GM19452 (cell line): ENCODE results near the gene FBXO27.
"Not testable (repeated sequence)": the region's sequence is repeated elsewhere in the genome, so short reads cannot be mapped to it uniquely, and the experiment has no call there.

Experiments used
- ATAC-seq: cut with Tn5 transposase; IDR thresholded peaks from one replicate; pipeline ENCODE4 v1.9.1; 2021; ENCODE audit not compliant: unreplicated experiment

The FBXO27 gene

GRCh38 chr19:39045506-39045905 lies 13.2 kb upstream of the FBXO27 start:
- ATAC-seq, result no peak

DNA sequence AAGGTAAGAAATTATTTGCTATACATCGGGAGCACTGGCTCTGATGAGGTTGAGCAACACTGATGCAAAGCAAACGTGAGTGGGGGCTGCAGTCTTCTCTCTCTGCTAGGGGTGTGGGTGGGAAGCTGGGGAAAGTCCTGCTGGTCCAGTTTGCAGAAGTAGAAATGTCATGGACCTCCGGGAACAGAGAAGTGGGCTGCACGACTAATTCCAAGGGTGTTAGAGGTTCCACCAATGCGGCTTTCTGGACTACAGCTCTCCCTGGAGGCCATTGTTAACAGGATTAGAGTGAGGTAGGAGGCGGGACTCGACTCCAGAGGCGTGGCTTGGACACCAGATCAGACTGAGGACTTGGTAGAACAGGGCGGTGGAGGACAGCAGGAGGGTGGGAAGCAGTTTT lies 5.7 kb upstream of the FBXO27 start:
- ATAC-seq, result no peak

DNA sequence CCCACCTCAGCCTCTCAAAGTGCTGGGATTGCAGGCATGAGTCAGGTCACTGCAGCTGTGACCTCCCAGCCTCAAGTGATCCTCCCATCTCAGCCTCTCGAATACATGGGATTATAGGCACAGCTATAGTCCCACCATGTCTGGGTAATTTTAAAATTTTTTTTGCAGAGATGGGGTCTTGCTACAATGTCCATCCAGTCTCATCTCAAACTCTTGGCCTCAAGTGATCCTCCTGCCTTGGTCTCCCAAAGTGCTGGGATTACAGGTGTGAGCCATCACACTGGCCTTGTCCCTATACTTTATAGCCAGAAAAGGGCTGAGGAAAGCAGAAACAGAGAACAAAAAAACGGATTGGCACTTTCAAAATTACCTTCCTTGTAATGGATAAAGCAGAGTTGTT lies 4.8 kb upstream of the FBXO27 start:
- no peak for ATAC-seq

DNA sequence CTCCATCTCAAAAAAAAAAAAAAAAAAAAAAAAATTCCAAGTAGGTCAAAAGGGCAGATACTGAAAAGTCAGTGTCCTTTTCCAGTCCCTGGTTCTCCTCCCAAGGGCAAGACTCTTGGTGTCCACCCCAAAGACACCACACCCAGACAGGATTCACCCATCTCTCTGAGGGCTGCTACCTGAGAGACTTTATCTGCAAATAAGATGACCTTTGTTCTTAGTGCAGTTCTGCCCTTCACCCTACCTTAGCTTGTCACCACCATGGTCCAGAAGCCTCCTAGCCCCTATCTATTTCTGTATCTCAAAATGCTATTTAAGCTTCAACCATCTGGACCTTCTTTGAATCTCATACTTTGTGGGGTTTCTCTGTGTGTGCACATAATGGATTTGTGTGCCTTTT lies 4.2 kb upstream of the FBXO27 start:
- no peak for ATAC-seq

DNA sequence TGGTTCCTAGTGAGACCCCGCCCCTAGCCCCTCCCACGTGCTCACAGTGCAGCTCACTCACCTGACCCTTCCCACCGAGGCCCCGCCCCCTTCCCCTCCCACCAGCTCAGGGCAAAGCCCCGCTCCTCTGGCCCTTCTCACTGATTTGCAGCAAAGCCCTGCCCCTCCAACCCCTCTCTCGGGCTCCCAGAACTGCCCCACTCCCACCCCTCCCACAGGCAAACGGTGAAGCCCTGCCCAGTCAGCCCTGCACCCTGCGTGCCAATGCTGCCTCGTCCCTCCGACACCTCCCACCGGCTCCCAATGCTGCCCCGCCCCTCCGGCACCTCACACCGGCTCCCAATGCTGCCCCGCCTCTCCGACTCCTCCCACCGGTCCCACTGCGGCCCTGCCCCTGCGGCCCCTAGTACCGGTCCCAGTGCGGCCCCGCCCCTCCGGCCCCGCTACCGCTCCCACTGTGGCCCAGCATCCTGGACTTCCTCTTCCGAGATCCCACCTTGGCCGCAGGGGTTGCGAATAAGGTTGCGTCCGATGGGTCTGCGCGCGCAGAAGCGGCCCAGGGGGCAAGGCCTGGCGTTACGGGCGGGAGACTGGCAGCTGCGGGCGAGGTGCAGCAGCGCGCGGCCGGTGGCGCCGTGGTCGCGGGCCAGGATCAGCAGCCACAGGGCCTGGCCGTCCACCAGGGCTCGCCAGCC lies 834 bp downstream of the FBXO27 start:
- no peak for ATAC-seq

GRCh38 chr19:39030854-39031367 lies 1.4 kb downstream of the FBXO27 start:
- no peak for ATAC-seq

DNA sequence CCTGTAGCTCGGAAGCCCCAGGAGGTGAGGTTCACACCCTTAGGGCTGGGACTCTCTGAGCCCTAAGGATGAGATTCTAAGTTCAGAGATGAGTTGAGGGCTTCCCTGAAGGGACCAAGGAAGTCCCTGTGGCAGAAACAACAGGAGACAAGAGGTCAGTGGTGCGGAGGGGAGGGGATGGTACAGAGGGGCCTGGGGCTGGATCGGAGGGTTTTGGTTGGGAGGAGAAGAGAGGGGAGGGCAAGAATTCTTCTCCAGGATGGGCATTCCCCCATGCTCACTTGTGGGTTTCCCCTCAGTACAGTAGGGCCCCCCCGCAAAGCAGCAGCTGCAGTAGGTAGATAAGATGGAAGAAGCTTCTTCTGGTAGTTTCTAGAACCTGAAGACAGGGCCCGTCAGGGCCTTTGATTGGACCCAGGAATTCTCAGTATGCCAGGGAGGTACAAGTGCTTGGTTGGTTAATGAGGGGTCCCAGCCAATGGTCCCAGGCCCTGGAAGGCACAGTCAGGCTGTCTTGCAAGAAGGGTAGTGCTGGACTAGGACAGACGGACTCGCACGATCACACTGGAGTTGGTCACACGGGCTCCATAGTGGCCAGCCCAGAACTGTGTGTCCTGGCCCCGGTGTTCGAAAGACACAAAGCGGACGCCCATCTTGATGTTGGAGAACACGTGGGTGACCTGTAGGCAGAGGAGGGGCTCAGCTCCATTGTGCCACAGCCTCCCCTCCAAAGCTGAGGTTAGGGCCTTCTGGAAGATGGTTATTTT lies 7.3 kb downstream of the FBXO27 start:
- no peak for ATAC-seq

- no peak for ATAC-seq
Measured at GRCh38 chr19:39021063-39021462, 11.3 kb downstream of the FBXO27 start.

DNA sequence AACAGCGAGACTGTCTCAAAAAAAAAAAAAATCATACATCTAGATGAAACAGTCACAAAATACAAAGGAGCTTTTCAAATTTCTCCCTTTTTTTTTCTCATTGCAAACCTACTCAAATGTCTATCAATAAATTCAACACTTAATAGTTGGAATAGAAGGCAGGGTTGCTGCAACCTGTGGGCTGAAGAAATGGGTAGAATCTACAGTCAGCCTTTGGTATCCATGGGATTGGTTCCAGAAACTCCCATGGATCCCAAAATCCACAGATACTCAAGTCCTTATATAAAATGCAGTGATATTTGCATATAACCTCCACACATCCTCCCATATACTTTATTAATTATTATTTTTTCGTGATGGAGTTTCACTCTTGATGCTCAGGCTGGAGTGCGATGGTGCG lies 14.7 kb downstream of the FBXO27 start:
- ATAC-seq, result no peak

GRCh38 chr19:39017026-39017425 lies 15.3 kb downstream of the FBXO27 start:
- no peak for ATAC-seq

DNA sequence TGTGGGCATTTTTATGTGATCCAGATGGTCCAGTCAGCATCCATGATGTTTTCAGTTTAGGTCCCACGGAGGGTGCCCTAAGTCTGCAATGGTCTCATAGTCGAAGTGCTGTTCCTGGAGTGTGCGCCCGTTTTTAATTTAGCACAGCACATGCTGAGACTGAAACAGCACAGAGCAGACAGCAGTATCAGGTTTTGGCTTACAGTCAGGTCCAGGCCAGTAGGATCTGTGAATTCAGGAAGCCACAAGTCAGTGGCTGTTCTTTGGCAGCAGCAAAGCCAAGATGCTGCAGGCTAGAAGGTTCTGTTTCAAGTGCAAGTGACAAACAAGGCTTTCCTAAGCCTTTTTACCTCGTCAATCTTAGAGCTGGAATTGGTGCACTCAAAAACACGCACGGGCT lies 18.3 kb downstream of the FBXO27 start:
- ATAC-seq, result no peak

DNA sequence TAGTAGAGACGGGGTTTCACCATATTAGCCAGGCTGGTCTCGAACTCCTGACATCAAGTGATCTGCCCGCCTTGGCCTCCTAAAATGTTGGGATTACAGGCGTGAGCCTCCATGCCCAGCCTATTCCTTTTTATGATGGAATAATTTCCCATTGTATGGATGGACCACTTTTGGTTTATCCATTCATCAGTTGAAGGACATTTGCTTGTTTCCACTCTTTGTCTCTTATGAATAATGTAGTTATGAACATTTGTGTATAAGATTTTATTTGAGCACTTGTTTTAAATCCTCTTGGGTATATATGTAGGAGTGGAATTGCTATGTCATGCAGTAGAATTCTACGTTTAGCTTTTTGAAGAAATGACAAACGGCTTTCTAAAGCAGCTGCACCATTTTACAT lies 23.3 kb downstream of the FBXO27 start:
- ATAC-seq, result no peak

- no peak for ATAC-seq
Measured at GRCh38 chr19:39008137-39008536, 24.2 kb downstream of the FBXO27 start.

GRCh38 chr19:39007096-39007495 lies 25.3 kb downstream of the FBXO27 start:
- ATAC-seq, result no peak

DNA sequence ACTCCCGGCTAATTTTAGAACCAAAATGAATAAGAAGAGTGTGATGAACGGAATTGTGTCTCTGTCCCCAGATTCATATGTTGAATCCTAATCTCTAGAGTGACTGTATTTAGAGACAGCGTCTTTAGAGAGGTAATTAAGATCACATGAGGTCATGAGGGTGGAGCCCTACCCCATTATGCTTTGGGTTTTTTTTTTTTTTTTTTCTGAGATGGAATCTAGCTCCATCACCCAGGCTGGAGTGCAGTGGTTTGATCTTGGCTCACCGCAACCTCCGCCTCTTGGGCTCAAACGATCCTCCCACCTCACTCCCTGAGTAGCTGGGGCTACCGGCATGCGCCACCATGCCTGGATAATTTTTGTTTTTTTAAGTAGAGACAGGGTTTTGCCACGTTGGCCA lies 27.9 kb downstream of the FBXO27 start:
- ATAC-seq, result no peak

- no peak for ATAC-seq
Measured at GRCh38 chr19:39003796-39004195, 28.6 kb downstream of the FBXO27 start.

GRCh38 chr19:39003188-39003587 lies 29.2 kb downstream of the FBXO27 start:
- ATAC-seq, result no peak

- no peak for ATAC-seq
Measured at GRCh38 chr19:39001041-39001440, 31.3 kb downstream of the FBXO27 start.

- ATAC-seq, result not testable (repeated sequence)
Measured at GRCh38 chr19:38997576-38997975, 34.8 kb downstream of the FBXO27 start.

DNA sequence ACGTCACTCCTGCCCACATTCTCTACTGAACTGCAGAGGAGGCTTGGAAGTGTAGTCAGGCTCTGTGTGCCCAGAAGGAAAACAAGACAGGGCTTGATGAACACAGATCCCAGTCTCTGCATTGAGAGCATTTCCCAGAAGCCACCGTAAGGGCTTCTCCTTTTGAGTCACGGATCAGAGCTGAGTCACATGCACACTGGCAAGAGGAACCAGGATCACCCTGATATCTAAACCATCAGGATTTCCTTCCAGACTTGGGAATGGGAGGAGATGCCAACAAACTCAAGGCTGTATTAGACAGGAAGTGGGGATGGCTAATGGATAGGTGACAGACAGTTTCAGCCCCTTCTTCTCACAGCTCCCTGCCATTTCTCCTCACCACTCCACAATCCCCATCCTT lies 39.1 kb downstream of the FBXO27 start:
- ATAC-seq, result no peak

DNA sequence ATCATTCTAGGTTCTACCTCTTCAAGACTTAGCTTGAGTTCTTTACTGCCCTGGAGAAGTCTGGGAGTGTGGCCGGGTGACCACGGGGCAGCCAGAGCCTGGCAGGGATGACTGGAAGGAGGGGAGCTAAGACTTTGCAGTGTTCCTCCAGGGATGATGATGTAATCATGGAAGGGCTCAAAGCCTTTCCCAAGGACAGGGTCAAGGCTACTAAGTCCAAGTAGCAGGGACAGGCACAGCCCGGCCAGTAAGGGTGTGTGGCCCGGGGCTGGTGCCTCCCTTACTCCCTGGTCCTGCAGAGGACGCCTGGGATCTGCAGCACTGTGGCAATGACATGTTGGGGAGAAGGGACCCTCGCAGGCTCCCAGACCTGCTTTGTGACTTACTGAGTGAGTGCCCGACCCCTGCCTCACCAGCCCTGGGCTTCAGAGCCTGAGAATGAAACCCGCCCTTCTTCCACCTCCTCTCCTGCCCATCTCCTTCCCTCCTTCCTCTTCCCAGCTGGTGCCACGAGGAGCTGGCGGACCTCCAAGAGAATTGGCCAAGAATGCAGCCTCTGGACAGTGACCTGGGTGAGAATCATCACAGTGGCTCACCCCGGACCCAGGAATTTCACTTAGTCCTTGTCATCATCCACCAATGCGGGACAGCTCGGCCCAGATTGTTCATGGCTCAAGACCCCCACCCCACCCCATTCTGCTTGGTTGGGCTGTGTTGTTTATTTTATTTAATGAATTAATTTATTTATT lies 41.2 kb downstream of the FBXO27 start:
- no peak for ATAC-seq

- not testable (repeated sequence) for ATAC-seq
Measured at GRCh38 chr19:38989614-38990013, 42.7 kb downstream of the FBXO27 start.
